Daoy (cell line): Measurements from ENCODE around the gene S100A10. TPM values are rescaled to one million over a fixed set of nuclear protein-coding genes. Genes with fewer than 3 reads are reported as not detected.

Experiments used
- DNase-seq: peaks from one replicate; pipeline ENCODE4 v3.0.0-alpha.2; 2015; ENCODE audit warnings: low read depth
- total RNA-seq: library from RNA; depleted of rRNA; stranded (reverse); fragments of >200 nt; shearing (Covaris generic); gene quantifications from 2 replicates; pipeline ENCODE4 v1.2.3, GENCODE V29; 2014

S100A10 gene
- total RNA-seq, 1 experiment from 2014 or later, result 77.3 TPM

DNA sequence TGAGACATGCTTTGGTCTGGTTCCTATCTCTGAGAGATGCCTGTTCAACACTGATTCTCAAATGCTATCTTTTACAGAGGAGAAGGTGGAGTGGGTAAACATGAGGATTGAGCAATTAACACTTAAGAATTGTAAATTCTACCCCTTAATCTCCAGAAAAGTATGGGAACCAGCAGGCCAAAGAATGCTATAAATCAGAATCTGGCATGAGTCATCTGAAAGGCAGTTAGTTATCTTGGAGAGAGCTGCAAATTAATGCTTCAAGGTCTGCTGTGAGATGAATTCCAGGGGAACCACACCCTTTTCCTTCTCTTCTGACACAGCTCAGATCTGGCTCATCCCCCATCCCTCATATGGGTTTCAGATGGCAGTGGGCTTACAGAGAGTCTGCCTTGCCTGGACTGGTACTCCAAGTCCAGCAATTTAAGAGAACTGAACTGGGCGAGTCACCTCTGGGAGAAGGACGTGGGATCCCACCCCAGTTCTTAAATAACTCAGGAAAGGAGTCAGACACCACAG lies 5.2 kb downstream of the S100A10 start:
- DNase-seq, result peak; percentile 94

DNA sequence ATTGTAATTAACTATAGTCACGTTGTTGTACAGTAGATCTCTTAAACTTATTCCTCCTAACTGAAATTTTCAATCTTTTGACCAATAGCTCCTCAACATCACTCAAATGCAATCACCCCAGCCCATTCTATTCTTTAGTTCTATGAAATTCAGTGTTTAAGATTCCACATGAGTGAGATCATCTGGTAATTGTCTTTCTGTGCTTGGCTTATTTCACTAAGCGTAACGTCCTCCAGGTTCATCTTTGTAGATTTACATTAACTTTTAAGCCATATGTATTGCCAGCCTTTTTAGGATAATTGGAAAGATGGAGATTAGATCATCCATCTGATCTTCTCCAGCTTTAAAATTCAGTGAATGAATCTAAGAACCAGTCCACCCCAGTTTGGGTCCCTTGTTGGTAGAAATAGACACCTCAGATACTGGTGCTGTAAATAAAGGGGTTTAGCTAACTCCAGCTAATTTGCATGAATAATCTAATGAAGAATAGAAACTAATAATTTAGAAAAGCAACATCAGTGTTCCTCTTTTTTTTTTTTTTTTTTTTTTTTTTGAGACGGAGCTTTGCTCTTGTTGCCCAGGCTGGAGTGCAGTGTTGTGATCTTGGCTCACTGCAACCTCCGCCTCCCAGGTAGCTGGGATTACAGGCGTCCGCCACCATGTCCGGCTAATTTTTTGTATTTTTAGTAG lies 7.0 kb downstream of the S100A10 start:
- DNase-seq, result no peak

DNA sequence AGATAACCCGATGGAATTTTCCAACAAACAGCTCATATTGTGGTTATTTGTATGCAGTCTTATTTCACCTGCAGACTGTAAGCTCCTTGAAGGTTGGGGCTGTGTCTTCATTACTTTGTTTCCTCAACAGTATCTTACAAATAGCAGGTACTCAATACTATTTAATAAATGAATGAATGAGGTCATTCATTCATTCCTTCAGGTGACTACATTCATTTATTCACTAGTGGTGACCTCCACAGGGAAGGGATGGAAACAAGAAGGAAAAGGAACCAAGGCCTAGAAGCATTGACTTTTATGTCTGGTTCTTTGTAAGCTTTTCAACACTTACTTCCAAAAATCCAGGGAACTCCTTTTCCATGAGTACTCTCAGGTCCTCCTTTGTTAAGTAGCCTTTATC lies 7.9 kb downstream of the S100A10 start:
- no peak for DNase-seq

DNA sequence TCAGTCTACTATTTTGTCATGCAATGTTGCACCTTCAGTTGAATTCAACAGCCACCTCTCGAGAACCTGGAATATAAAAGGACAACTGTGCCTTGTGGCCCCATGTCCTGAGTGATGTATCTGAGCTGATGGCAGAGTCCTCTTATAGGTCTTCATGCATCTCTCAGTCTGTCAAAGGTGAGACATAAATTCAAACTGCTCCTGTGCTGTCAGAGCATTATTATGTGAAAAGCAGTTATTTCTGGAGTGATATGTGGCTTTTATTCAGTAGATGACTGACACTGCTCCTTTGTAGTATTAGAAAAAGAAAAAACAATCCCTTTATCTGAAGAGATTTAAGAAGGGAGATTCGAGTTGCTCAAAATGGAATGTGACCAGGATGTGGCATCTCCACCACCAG lies 8.4 kb downstream of the S100A10 start:
- DNase-seq, result no peak

DNA sequence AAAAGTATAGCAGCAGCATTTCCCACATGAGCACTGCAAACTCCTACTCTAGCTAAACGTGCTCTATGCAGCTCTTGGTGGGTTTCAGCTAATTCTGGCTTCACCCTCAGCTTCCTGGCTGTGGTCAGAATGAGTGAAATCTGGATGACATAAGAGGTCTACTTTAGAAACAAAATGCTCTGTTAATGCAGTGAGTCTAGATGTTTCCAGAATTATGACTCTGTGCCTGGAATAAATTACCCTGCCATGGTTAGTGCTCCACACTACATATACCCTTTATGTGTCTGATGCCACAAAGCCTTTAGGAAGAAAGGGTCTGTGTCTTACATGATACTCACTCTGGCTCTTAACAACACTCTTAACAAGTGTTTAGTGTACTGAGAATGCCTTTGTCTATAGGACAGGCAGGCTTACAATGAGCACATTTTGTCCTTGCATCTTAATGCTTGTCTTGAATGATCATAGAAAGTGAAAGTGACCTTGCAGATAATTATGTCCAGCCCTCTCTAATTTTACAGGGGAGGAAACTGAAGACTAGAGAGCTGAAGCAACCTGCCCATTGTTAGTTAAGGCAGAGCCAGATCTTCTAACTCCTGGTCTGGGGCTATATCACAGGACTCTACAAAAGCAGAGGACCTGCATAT lies 9.2 kb downstream of the S100A10 start:
- DNase-seq, result no peak

DNA sequence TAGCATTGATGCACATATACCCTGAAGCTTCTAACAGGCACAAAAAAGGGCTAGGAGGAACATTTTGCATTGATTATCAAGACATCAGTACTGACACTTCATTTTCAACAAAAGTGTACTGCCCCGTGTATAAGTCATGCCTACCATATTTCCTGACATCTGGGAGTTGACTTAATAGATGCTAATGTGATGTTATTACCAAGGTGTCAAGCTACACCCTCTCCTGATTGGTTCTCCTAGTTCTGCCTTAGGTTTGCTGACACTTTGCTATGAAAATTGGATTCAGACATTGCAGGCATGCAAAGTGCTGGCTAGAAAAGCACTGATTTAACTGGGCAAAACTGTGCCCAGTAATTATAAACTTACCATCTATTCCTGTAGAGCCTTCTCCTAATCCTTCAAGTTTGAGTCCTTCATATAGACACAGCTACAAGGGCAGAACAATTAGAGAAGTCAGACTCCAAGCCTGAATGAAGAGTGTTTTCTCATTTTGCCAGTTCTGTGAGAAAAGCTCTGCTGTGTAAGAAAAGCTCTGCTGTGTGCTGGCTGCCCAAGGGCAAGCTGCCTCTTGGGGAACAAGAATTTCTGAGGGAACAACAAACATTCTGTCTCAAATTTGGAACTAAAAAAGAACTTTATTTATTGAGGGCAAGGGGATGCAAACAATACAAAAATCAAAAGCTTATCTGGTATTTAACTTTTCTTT lies 11.2 kb downstream of the S100A10 start:
- DNase-seq, result no peak

DNA sequence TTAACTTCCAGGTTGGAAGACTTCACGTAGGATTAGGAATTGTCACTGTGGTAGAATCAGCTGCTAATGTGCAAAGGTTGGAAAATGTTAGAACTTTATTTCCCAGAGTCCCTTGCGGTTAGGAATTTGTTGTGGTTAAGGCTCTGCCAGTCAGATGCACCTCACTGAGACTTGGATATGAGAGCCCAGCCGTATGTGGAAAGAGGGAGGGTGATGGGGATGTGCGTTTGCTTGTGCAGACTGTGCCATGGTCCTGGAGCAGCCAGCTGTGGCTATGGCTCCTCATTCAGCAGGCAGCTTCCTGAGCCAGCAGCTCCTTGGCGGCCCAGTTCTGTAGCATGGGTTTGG lies 12.5 kb downstream of the S100A10 start:
- peak; percentile 78 for DNase-seq

DNA sequence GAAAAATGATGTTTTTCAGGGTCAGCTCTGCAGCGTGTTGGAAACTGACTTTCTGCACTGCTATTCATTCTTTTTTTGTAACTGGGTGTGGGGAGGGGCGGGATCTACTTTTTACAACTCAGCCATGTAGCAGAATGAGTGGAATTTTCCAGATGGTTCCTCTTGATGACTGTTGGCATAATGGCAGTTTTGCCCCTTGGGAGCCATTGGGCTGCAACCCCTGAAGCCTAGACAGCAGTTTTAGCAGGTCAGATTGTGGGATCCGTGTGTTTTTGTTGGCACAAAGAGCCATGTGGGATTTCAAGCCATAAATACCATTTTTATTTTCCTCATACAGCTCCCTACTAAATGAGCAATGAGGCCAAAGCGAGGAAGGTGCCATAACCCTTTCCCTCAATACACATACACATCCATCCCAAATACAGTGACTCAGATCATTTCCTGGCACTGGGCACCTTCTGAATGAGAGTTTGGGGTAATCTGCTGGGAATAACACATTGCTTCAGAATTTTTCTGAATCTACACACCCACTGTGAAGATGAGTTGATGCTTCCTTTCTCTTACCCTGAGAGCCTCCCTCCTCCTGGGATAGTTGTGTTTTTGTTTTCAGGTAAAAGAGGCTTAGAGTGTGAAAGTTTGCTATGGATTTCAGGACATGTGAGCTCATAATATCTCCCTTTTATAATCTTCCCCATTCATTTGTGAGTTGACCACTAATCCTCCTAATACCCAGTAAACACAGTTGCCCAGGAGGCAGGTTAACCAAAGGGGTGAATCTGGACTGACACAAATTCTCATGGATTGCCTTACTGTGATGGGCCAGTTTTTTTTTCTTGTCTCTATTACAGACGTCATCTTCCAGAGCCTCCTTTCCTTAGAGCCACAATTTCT lies 13.1 kb downstream of the S100A10 start:
- DNase-seq, result peak; percentile 92

DNA sequence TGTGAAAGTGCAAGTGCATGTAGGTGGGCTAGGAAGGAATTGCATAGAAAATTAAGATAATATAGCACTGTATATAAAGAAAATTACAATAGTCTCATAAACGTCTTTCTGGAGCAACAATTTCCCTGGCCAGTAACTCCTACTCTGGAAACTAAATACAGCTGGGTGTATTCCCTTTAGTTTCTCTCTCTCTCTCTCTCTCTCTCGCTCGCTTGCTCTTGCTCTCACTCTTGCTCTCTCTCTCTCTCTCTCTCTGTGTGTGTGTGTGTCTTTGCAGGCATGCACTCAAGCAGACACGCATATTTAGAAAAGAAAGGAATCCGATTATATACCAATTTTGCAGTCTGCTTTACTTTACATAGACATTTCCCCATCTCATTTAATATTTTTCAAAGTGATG lies 14.7 kb downstream of the S100A10 start:
- DNase-seq, result no peak

DNA sequence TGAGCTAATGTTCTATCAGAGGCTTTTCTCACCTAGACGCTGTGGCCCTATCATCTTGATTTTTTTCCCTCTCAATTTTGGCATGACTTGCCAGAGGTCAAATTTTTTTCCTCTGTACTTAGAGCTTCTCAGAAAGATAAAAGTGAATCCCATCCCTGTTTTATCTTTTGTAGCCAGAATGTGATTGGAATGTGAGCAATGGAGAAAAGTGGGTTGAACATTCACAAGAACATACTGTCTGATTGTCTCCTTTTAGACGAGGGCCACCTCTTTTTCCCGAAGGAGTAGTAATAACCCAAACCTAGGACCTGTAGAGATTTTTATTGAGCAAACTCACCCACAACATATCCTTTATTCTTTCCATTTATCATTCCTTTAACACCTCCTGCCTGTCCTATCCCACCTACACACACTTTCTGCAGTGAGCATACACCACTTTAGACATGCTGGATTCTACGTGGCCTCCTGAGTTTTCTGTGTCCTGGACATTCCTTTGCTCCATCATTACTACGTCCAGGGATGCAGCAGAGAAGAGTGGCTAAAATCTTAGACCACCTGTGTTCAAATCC lies 15.9 kb downstream of the S100A10 start:
- no peak for DNase-seq

DNA sequence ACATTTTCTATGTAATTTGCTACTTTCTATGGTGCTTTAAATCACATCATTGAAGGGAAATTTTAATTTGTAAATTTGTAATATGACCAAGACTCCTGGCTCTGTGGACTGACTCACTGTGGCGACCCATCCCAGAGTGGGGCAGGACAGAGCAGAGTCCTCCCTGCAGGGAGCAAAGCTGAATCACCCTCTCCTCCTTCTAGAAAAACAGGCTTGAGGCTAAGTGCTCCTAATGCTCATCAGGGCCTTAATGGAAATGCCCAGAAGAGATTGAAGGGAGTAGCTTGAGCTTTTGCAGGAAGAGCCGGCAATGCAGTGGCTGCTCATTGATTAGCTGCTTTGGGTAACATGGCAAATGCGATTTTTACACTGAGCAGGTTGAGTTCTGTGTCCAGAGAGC lies 16.8 kb downstream of the S100A10 start:
- DNase-seq, result peak; percentile 88

DNA sequence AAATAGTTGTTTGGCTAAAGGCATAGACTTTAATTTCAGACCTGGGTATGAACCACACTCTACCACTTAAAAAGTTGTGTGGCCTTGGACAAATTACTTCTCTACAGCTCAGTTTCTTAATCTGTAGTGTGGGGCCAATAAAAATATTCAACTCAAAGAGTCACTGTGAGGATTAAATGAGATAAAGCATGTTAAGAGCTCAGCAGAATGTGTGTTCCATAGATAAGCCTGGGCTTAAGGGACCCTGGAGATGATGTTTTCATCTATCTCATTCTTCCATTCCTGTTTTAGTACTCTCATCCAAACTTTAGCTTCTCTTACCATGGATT lies 17.7 kb downstream of the S100A10 start:
- no peak for DNase-seq

DNA sequence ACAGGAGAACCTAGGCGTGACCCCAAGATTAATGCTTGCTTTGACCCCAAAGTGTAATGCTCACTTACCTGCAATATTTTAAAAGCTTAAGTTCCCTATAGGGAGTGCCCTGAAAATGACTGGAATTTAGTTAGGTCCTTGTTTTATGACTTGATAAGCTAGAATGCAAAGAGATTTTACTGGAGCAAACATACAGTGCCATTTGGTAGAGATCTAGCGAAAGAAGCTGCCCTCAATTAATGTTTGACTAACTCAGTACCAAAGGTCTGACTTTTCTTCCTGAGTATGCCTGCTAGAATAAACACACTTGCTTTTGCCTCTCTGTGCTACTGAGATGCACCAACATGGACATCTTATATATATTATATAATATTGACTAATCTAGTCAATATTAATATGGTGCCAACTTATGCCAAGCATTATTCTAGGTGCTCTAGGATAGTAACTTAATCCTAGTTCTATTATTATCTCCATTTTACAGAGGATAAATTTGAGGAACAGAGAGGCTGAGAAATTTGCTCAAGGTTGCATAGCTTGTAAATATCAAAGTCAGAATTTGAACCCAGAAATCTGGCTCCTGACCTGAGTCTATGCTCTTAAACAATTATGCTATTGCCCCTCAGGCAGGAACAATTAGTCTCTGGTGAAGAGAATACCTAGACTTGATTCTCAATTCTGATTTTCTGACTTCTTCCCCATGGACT lies 18.2 kb downstream of the S100A10 start:
- DNase-seq, result no peak

DNA sequence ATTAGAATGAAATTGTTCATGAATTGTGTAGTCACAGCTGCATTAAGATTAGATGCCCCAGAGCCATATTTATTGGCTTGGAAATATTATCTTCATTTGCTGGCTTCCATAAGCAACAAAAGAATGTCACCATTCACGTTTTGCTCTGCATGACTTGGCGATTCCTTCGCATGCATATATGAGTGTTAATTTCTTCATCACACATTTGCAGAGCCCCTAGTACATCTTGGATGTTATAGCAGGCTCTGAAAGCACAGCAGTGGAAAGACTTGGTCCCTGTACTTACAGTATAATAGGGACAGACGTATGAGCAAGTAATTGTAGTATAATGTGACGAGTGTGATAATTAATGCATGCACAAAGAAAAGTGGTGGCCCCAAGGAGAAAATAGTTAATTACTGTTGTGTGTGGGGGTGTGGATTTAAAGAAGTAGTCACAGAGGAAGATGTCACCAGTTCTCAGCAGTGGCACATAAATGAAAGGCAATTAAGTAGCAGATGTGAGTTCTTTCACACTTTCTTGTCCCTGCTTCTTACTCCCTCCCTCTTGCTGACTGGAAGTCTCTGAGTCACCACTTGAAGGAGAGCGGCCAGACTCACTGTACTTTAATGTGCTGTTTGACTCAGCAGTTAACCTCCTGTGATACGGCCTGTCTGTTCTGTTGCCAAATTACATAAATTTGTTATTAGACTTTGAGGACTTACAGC lies 21.0 kb downstream of the S100A10 start:
- DNase-seq, result peak; percentile 92

DNA sequence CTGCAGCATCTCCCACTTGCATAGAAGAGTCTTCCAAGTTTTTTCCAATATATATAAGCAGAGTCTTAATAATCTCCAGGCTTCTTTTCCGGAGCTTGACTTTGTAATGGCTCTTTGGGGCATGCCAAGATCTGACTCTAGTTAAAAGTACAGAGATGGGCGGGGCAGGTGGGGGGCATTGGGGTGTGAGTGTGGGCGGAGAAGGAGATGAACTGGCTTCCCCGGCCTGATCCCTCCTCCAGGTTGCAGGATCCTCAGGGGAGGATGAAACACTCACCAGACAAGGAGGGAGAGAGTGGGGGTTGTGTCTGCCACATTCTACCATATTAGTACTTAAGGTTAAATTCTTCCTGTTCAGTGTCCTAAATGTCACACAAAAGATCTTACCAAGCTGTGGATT lies 23.0 kb downstream of the S100A10 start:
- DNase-seq, result peak; percentile 63

DNA sequence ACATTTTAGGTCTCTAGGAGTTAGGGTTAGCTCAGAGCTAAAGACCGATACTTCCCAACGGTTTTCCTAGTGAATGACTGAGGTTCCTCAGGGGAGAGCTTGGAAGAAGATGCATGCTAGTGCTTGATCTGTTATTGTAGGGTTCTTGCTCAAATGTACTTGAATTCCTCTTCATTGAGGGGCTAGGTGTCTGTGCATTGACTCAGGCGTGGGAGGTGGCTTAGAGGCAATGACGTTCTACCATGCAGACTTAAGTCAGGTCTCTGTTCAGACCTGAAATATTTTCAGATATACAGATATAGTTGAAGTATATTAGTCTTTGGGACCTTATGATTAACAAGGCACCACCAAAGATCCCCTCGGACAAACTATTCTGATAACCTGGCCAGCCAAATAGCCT lies 23.5 kb downstream of the S100A10 start:
- DNase-seq, result no peak

DNA sequence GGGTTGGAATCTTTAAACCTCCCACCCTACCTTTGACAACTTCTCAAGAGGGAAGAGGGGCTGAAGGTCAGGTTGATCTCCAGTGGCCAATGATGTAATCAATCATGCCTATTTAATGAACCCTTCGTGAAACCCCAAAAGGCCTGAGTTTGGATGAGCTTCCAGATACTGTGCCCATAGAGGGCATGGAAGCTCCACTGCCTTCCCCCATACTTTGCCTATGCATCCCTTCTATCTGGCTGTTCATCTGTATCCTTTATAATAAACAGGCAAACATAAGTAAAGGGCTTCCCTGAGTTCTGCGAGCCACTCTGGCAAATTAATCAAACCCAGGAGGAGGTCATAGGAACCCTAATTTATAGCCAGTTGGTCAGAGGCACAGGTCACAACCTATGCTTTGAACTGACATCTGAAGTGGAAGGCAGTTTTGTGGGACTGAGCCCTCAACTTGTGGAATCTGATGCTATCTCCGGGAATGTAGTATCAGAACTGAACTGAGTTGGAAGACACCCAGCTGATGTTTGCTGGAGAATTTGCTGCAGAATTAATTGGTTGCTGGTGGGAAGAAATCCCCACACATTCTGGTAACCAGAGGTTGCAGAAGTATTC lies 24.8 kb downstream of the S100A10 start:
- DNase-seq, result no peak

DNA sequence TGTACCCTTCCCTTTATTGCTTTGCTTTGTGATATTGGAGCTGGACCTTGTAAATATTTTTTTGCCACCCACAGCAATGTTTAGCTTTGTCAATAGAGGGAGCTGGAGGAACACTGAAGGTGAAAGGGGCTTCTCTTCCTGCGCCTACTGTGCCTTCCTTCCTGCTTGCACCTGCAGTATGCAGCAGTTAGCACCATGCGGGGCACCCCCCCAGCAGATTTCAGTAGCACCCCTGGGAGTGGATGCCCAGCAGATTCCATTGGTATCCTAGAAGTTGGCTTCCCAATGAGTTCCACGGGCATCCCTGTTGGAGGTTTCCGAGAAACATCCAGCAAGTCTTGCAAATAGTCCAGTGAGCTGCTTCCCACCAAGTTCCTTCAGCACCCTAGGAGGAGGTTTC lies 25.6 kb downstream of the S100A10 start:
- DNase-seq, result peak; percentile 69

DNA sequence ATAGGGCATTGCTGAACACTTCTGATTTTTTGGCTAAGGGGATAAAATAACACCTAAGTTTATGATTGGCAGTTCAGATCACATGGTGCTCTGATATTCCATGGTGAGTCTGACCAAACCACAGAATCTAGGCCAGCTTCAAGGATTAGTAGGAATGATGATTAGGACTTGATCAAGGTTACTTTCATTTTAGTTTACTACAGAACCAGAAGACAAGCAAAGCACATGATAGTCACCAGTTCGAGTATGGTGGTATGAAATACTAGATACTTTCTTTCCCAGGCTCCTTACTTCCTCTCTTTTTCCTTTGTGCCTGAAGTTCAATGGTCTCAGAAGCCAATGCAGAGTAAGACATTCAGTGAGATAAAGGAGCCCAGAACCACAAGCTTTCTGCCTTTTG lies 26.6 kb downstream of the S100A10 start:
- no peak for DNase-seq

DNA sequence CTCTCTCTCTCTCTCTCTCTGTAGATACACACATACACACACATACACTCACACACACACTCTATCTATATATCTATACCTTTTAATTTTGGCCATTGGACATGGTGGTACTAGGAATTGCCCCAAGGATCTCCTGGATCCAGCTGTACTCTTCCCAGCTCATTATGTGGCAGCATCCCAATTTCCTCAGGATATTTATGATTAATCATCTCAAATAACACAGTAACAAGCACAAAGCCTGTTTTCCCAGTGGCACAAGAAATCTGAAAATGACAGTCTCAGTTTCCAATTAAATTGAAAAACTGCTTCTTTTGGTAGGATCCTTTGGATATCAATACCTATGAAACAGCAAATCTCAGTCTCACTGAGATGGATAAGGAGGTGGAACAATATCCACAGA lies 27.6 kb downstream of the S100A10 start:
- DNase-seq, result no peak
